Motor neuron (in vitro differentiated cells): Measurements from ENCODE around the gene ATP8A2. TPM values are rescaled to one million over a fixed set of nuclear protein-coding genes. Genes with fewer than 3 reads are reported as not detected.
"Not testable (repeated sequence)": the region's sequence is repeated elsewhere in the genome, so short reads cannot be mapped to it uniquely, and the experiment has no call there.

Source experiments
- ATAC-seq, 8 experiments: fragments of 200-7000 bp; cut with Tn5 transposase; replicated peaks in 6 of 8; 2 replicates each; pipeline ENCODE4 v1.8.0; 2021; ENCODE audit warnings: mild to moderate bottlenecking in 8 of 8, moderate library complexity in 8 of 8
- H3K27ac ChIP-seq, 2 donors: fragments of 250-450 bp; sonication (Bioruptor Pico); 2 replicates each; pipeline ENCODE4 v1.9.0; 2021; ENCODE audit warnings: antibody characterized with exemption in 2 of 2, mild to moderate bottlenecking in 2 of 2, moderate library complexity in 1 of 2
- H3K4me1 ChIP-seq, 2 donors: fragments of 250-450 bp; sonication (Bioruptor Pico); replicated peaks in 1 of 2; 2 replicates each; pipeline ENCODE4 v1.6.1; 2021; ENCODE audit warnings: antibody characterized with exemption in 2 of 2, mild to moderate bottlenecking in 2 of 2, moderate library complexity in 1 of 2
- H3K4me3 ChIP-seq, 5 donors: fragments of 250-450 bp; sonication (Bioruptor Pico); 2 replicates each; pipeline ENCODE4 v1.9.0; 2021; ENCODE audit warnings: antibody characterized with exemption in 5 of 5, mild to moderate bottlenecking in 5 of 5, moderate library complexity in 4 of 5
- WGBS, 10 experiments: fragments of 450-650 bp; shearing (Covaris generic); methylation state at CpG; one replicate each; pipeline ENCODE4 v1.0.0; 2022; 5-methylcytosine and 5-hydroxymethylcytosine counted together
- in situ Hi-C, 9 experiments: fragments of 400-800 bp; cut with MboI; loops; one replicate each; pipeline ENCODE4 v1.15.0; 2021; ENCODE audit warnings: low sequenced_read_pairs in 9 of 9, low pct_unique_long_range_greater_than_20kb in 2 of 9; ENCODE audit not compliant: unreplicated experiment in 9 of 9
- total RNA-seq, 8 experiments: library from RNA; unstranded; fragments of 300-600 nt; gene quantifications; 2 replicates each; pipeline versions ENCODE4 v1.2.3 to v1.2.4, GENCODE V29; 2022

The ATP8A2 gene
- total RNA-seq, 8 experiments from 2014 or later: 0.10 to 13.8 (median 6.7) TPM

GRCh38 chr13:25489238-25489637 is 117.5 kb downstream of the ATP8A2 start:
- H3K27ac ChIP-seq: no peak overlapping the region
- no peak overlapping the region for H3K4me3 ChIP-seq
- peak in 5 of 8 experiments; percentile 16 to 61 (median 38) for ATAC-seq
- H3K4me1 ChIP-seq: no peaks in the 10 kb centered on the region
- in situ Hi-C loops: no loop called here
- 2 to 83% (median 68%) methylated on average over 1 to 11 of the region's 12 CpGs; no CpG with 5 or more reads in 1 of the 10 experiments for WGBS, 10 experiments

DNA sequence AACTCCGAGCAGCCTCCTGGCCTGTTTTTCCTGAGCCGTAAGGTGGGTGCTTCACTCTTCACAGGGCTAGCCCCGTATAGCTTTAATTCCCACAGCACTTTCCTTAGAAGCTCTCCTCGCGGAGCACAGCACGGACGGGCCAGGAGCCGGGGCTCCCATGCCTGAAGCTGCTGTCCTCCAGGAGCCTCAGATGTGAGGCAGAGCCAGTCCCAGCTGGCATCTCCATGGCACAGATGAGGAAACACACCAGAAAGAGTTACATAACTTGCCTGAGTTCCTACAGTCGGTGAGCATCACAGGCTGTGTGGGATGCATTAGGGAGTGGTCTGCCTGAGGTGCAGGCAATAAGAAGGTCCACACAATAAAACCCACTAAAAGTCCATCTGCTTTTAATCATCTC is 118.5 kb downstream of the ATP8A2 start:
- no peak overlapping the region for H3K4me3 ChIP-seq
- 42 to 87% (median 77%) methylated on average over 2 to 9 of the region's 9 CpGs; no CpG with 5 or more reads in 5 of the 10 experiments for WGBS, 10 experiments
- in situ Hi-C loops: no loop called here
- H3K4me1 ChIP-seq: no peaks in the 10 kb centered on the region
- no peak for ATAC-seq
- H3K27ac ChIP-seq: no peak overlapping the region

- 13 to 88% (median 65%) methylated on average over 3 to 10 of the region's 10 CpGs; no CpG with 5 or more reads in 1 of the 10 experiments for WGBS, 10 experiments
- H3K27ac ChIP-seq: no peak overlapping the region
- no peaks in the 10 kb centered on the region for H3K4me1 ChIP-seq
- in situ Hi-C loops: no loop called here
- no peak overlapping the region for H3K4me3 ChIP-seq
- ATAC-seq: peak in 1 of 8 experiments; percentile 26
These were observed 122.3 kb downstream of the ATP8A2 start for GRCh38 chr13:25493931-25494640.

GRCh38 chr13:25494698-25495411 is 123.1 kb downstream of the ATP8A2 start:
- in situ Hi-C loops: no loop called here
- Histone ChIP-seq H3K4me3 (no peak overlapping the region), H3K27ac (no peak overlapping the region), H3K4me1 (no peaks in the 10 kb centered on the region)
- WGBS, 10 experiments: 5 to 80% (median 51%) methylated on average over 1 to 8 of the region's 9 CpGs; no CpG with 5 or more reads in 1 of the 10 experiments
- ATAC-seq: no peak

- Histone ChIP-seq H3K27ac (no peak overlapping the region), H3K4me1 (no peaks in the 10 kb centered on the region), H3K4me3 (no peak overlapping the region)
- in situ Hi-C loops: no loop called here
- ATAC-seq: no peak
- WGBS, 10 experiments: 0 to 83% (median 33%) methylated on average over 1 to 3 of the region's 3 CpGs; no CpG with 5 or more reads in 4 of the 10 experiments
These were observed 129.5 kb downstream of the ATP8A2 start for GRCh38 chr13:25501231-25501630.

- Histone ChIP-seq H3K4me1 (no peaks in the 10 kb centered on the region), H3K4me3 (no peak overlapping the region), H3K27ac (no peak overlapping the region)
- WGBS, 10 experiments: 0 to 80% (median 40%) methylated on average over 1 to 3 of the region's 3 CpGs
- ATAC-seq: no peak
- in situ Hi-C loops: no loop called here
These were observed 130.3 kb downstream of the ATP8A2 start for GRCh38 chr13:25502031-25502430.

DNA sequence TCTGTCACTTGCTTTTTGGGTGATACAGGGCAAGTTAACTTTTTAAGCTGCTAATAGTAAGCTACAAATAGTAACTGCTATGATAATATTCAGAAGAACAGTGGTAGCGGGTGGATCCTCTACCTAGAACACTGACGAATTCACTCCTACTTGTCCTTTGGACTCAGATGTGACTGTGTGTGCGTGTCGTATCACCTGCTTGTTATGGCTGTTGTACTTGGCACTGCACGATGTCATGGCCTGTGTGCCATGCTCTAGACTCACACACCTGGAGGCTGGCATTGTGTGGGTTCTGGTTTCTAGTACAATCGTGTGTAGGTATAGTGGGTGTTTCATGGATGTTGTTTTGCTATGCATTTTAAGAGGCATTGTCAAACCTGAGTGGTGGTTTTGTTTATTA is 130.8 kb downstream of the ATP8A2 start:
- 20 to 100% (median 71%) methylated on average over 1 to 5 of the region's 6 CpGs; no CpG with 5 or more reads in 2 of the 10 experiments for WGBS, 10 experiments
- no peak for ATAC-seq
- H3K4me1 ChIP-seq: no peaks in the 10 kb centered on the region
- in situ Hi-C loops: no loop called here
- H3K4me3 ChIP-seq: no peak overlapping the region
- no peak overlapping the region for H3K27ac ChIP-seq

DNA sequence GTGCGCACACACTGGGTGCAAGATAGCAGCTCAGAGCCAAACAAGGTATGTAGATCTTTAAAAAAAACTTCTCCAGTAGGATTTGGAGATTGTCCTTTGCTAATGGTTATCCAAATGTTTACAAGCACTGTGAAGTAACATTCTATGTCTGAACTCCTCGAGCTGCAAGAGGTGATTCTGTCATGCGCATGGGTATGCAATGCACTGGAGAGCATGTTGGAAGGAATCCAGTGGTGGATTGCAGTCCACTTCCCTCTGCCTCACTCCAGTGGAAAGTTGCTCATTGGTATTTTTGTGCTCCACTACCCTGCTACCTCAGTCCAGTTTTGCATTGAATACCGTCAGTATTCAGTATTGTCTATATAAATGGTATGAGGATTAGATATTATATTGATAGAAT is 132.1 kb downstream of the ATP8A2 start:
- no peak overlapping the region for H3K4me3 ChIP-seq
- H3K4me1 ChIP-seq: no peaks in the 10 kb centered on the region
- 25 to 100% (median 93%) methylated on average over 1 to 3 of the region's 4 CpGs; no CpG with 5 or more reads in 3 of the 10 experiments for whole genome bisulfite sequencing, 10 experiments
- no peak overlapping the region for H3K27ac ChIP-seq
- ATAC-seq: peak in 3 of 8 experiments; percentile 52 to 85 (median 55)
- in situ Hi-C loops: no loop called here

DNA sequence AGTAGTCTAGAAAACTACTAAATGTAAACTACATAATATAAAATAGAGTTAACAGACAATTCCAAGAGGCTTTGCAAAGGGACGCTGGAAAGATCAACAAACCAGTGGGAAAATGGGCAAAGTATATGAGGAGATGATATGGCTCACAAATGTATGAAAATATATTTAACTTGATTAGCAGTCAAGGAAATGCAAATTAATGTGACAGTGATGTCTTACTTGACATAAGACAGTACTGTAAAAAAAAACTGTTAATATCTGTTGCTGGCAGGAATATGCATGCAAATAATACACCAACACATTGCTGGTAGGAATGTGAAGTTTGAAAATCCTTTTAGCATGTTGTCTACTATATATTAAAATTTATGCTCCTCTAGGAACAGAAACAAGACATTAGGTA is 136.1 kb downstream of the ATP8A2 start:
- in situ Hi-C loops: no loop called here
- H3K4me1 ChIP-seq: no peaks in the 10 kb centered on the region
- ATAC-seq: no peak
- 0 to 100% (median 78%) methylated on average over 1 of the region's 1 CpG; no CpG with 5 or more reads in 2 of the 10 experiments for WGBS, 10 experiments
- no peak overlapping the region for H3K27ac ChIP-seq
- H3K4me3 ChIP-seq: no peak overlapping the region

DNA sequence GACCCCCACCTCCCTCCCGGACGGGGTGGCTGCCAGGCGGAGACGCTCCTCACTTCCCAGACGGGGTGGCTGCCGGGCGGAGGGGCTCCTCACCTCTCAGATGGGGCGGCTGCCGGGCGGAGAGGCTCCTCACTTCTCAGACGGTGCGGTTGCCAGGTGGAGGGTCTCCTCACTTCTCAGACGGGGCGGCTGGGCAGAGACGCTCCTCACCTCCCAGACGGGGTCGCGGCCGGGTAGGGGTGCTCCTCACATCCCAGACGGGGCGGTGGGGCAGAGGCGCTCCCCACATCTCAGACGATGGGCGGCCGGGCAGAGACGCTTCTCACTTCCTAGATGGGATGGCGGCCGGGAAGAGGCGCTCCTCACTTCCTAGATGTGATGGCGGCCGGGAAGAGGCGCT is 141.3 kb downstream of the ATP8A2 start:
- H3K27ac ChIP-seq, ATAC-seq, in situ Hi-C loops, H3K4me3 ChIP-seq, H3K4me1 ChIP-seq: not testable (repeated sequence)
- no CpG with 5 or more reads among the region's 32 CpGs for WGBS, 10 experiments

GRCh38 chr13:25518441-25518840 is 146.7 kb downstream of the ATP8A2 start:
- 0 to 95% (median 74%) methylated on average over 2 to 5 of the region's 5 CpGs; no CpG with 5 or more reads in 2 of the 10 experiments for WGBS, 10 experiments
- no peak overlapping the region for H3K27ac ChIP-seq
- H3K4me3 ChIP-seq: no peak overlapping the region
- in situ Hi-C loops: no loop called here
- no peaks in the 10 kb centered on the region for H3K4me1 ChIP-seq
- no peak for ATAC-seq

DNA sequence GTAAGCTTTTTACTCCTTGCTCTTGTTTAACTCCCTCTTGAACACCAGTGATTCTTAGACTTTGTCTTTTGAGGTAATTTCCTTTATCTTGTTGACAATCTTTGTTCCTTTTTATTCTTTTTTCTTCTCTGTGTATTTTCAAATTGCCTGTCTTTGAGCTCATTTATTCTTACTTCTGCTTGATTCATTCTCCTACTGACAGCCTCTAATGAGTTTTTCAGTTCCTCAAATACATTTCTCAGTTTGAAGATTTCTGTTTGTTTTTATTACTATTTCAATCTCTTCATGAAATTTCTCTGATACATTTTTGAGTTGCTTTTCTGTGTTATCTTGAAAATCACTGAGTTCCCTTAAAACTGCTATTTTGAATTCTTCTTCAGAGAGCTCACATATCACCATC is 154.1 kb downstream of the ATP8A2 start:
- no peak for ATAC-seq
- no peak overlapping the region for H3K4me3 ChIP-seq
- in situ Hi-C loops: no loop called here
- H3K27ac ChIP-seq: no peak overlapping the region
- H3K4me1 ChIP-seq: no peaks in the 10 kb centered on the region

GRCh38 chr13:25528266-25528665 is 156.5 kb downstream of the ATP8A2 start:
- in situ Hi-C loops: no loop called here
- 24 to 100% (median 80%) methylated on average over 1 to 2 of the region's 2 CpGs; no CpG with 5 or more reads in 1 of the 10 experiments for WGBS, 10 experiments
- H3K4me1 ChIP-seq: no peaks in the 10 kb centered on the region
- no peak overlapping the region for H3K4me3 ChIP-seq
- no peak overlapping the region for H3K27ac ChIP-seq
- ATAC-seq: no peak
